HepG2 (cell line): ENCODE measurements around the gene TCF25. TPM values are rescaled to one million over a fixed set of nuclear protein-coding genes. Genes with fewer than 3 reads are reported as not detected.

ENCODE experiments used
- CBFB ChIP-seq: sonication (generic); formaldehyde crosslinking; IDR thresholded peaks from 2 replicates; pipeline ENCODE4 v1.4.0; 2020; ENCODE audit warnings: missing genetic modification reagents
- ETV6 ChIP-seq: sonication (generic); formaldehyde crosslinking; conservative IDR thresholded peaks from 2 replicates; pipeline ENCODE4 v1.4.0; 2020; ENCODE audit warnings: missing genetic modification reagents
- MIXL1 ChIP-seq: IDR thresholded peaks from 2 replicates; pipeline ENCODE4 v1.6.1; 2016
- MXD1 ChIP-seq: sonication (generic); formaldehyde crosslinking; IDR thresholded peaks from 2 replicates; pipeline ENCODE4 v1.4.0; 2020; ENCODE audit warnings: mild to moderate bottlenecking, missing genetic modification reagents
- MXI1 ChIP-seq: IDR thresholded peaks from 3 replicates; pipeline ENCODE4 v1.6.1; 2012; ENCODE audit warnings: low read depth, low read length, inconsistent platforms, borderline replicate concordance
- NFE2L1 ChIP-seq: sonication (generic); formaldehyde crosslinking; IDR thresholded peaks from 2 replicates; pipeline ENCODE4 v1.4.0; 2020; ENCODE audit warnings: missing genetic modification reagents, mild to moderate bottlenecking, borderline replicate concordance
- NRL ChIP-seq: sonication (generic); formaldehyde crosslinking; IDR thresholded peaks from 2 replicates; pipeline ENCODE4 v1.5.0; 2020; ENCODE audit warnings: missing genetic modification reagents, mild to moderate bottlenecking, moderate library complexity, borderline replicate concordance
- PCBP2 ChIP-seq: fragments of 200-400 bp; formaldehyde crosslinking; optimal IDR thresholded peaks from 2 replicates; pipeline ENCODE3; 2018; ENCODE audit warnings: low read length, low read depth; ENCODE audit not compliant: poor library complexity, severe bottlenecking
- PHF8 ChIP-seq: sonication (generic); formaldehyde crosslinking; IDR thresholded peaks from 2 replicates; pipeline ENCODE4 v1.5.0; 2020; ENCODE audit warnings: missing genetic modification reagents
- POLR2A ChIP-seq, 2 experiments: IDR thresholded peaks; 2 replicates each; pipeline ENCODE4 v1.6.1; 2011; ENCODE audit warnings: low read depth in 2 of 2, low read length in 2 of 2, mild to moderate bottlenecking in 1 of 2, moderate library complexity in 1 of 2; ENCODE audit not compliant: insufficient read depth in 1 of 2
- RXRA ChIP-seq: sonication (generic); formaldehyde crosslinking; IDR thresholded peaks from 2 replicates; pipeline ENCODE4 v1.5.1; 2020; ENCODE audit warnings: missing genetic modification reagents
- THAP9 ChIP-seq: sonication (generic); formaldehyde crosslinking; IDR thresholded peaks from 2 replicates; pipeline ENCODE4; 2020; ENCODE audit warnings: missing genetic modification reagents, mild to moderate bottlenecking, borderline replicate concordance
- ZBTB20 ChIP-seq: sonication (generic); formaldehyde crosslinking; IDR thresholded peaks from 2 replicates; pipeline ENCODE4 v1.8.1; 2023; ENCODE audit warnings: missing genetic modification reagents, low read depth, mild to moderate bottlenecking, borderline replicate concordance
- ZBTB21 ChIP-seq: sonication (generic); formaldehyde crosslinking; IDR thresholded peaks from 2 replicates; pipeline ENCODE4 v1.4.0; 2020; ENCODE audit warnings: missing genetic modification reagents
- ZBTB42 ChIP-seq: sonication (generic); formaldehyde crosslinking; IDR thresholded peaks from 2 replicates; pipeline ENCODE4 v1.5.0; 2020; ENCODE audit warnings: mild to moderate bottlenecking, missing genetic modification reagents
- ZKSCAN5 ChIP-seq: sonication (generic); formaldehyde crosslinking; IDR thresholded peaks from 2 replicates; pipeline ENCODE4 v1.5.1; 2020; ENCODE audit warnings: mild to moderate bottlenecking, missing genetic modification reagents
- ZMYM2 ChIP-seq: sonication (generic); formaldehyde crosslinking; IDR thresholded peaks from 2 replicates; pipeline ENCODE4 v1.8.0; 2022; ENCODE audit warnings: mild to moderate bottlenecking, missing genetic modification reagents
- ZNF207 ChIP-seq: fragments of 450-650 bp; IDR thresholded peaks from 2 replicates; pipeline ENCODE4 v1.6.1; 2016; ENCODE audit warnings: antibody characterized with exemption, borderline replicate concordance
- ZNF224 ChIP-seq: sonication (generic); formaldehyde crosslinking; IDR thresholded peaks from 2 replicates; pipeline ENCODE4 v1.5.0; 2020; ENCODE audit warnings: mild to moderate bottlenecking, missing genetic modification reagents
- ZNF234 ChIP-seq: sonication (generic); formaldehyde crosslinking; conservative IDR thresholded peaks from 2 replicates; pipeline ENCODE4 v1.5.1; 2020; ENCODE audit warnings: mild to moderate bottlenecking, missing genetic modification reagents
- ZNF382 ChIP-seq: sonication (generic); formaldehyde crosslinking; IDR thresholded peaks from 2 replicates; pipeline ENCODE4 v1.5.0; 2020; ENCODE audit warnings: missing genetic modification reagents, mild to moderate bottlenecking, borderline replicate concordance
- ZNF446 ChIP-seq: sonication (generic); formaldehyde crosslinking; IDR thresholded peaks from 2 replicates; pipeline ENCODE4 v1.5.0; 2020; ENCODE audit warnings: mild to moderate bottlenecking, missing genetic modification reagents
- ZNF501 ChIP-seq: sonication (generic); formaldehyde crosslinking; IDR thresholded peaks from 2 replicates; pipeline ENCODE4 v1.5.1; 2020; ENCODE audit warnings: mild to moderate bottlenecking, moderate library complexity, missing genetic modification reagents
- ZNF781 ChIP-seq: sonication (generic); formaldehyde crosslinking; IDR thresholded peaks from 2 replicates; pipeline ENCODE4 v1.5.1; 2020; ENCODE audit warnings: borderline replicate concordance, mild to moderate bottlenecking, missing genetic modification reagents; ENCODE audit errors: not compliant biosample characterization
- ZNF792 ChIP-seq: IDR thresholded peaks from 2 replicates; pipeline ENCODE4 v1.6.1; 2016
- polyA plus RNA-seq, 8 experiments: library from polyadenylated mRNA; depleted of rRNA in 3 of 8; stranded (reverse) in 7 of 8; unstranded in 1 of 8; fragments of >200 nt; fragmentation: Illumina TruSeq in 4 of 8; extraction: Trizol in 4 of 8; gene quantifications; 2 replicates each; pipeline versions ENCODE4 v1.2.1 to v1.2.3, GENCODE V29; 2011 to 2016; ENCODE audit warnings: low read depth in 4 of 8, missing spikeins in 1 of 8, mixed read lengths in 1 of 8; ENCODE audit not compliant: insufficient read depth in 1 of 8
- total RNA-seq, 5 experiments: library from RNA; depleted of rRNA; stranded (reverse); fragments of >200 nt; fragmentation: Illumina TruSeq; extraction: Trizol; gene quantifications; 2 replicates each; pipeline ENCODE4 v1.2.3, GENCODE V29; 2016; ENCODE audit warnings: low read depth in 1 of 5
- TF ChIP-seq, protein P1 (sequence below): sonication (generic); formaldehyde crosslinking; IDR thresholded peaks from 2 replicates; pipeline ENCODE4 v1.9.0; 2022; ENCODE audit warnings: missing genetic modification reagents, mild to moderate bottlenecking, borderline replicate concordance
- TF ChIP-seq, protein P2 (sequence below): sonication (generic); formaldehyde crosslinking; IDR thresholded peaks from 2 replicates; pipeline ENCODE4 v1.9.0; 2021; ENCODE audit warnings: missing genetic modification reagents, borderline replicate concordance

The TCF25 gene
- total and polyA plus RNA-seq, 2 of the 13 experiments (the other 11 are each of a cell fraction or from before 2014, with no cell fraction given) = 138 to 206 TPM

GRCh38 chr16:89837014-89837546 is 36.3 kb upstream of the TCF25 start (continued):
- TF ChIP-seq THAP9 (CRISPR knock-in tag) = no peak
- TF ChIP-seq, protein P1, sequence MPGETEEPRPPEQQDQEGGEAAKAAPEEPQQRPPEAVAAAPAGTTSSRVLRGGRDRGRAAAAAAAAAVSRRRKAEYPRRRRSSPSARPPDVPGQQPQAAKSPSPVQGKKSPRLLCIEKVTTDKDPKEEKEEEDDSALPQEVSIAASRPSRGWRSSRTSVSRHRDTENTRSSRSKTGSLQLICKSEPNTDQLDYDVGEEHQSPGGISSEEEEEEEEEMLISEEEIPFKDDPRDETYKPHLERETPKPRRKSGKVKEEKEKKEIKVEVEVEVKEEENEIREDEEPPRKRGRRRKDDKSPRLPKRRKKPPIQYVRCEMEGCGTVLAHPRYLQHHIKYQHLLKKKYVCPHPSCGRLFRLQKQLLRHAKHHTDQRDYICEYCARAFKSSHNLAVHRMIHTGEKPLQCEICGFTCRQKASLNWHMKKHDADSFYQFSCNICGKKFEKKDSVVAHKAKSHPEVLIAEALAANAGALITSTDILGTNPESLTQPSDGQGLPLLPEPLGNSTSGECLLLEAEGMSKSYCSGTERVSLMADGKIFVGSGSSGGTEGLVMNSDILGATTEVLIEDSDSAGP (CRISPR knock-in tag) = peak; percentile 67; the same call in 1 of the 2 replicates
- no peak for TF ChIP-seq ZKSCAN5 (CRISPR knock-in tag)
- TF ChIP-seq PHF8 = no peak
- TF ChIP-seq ZBTB21 = peak; percentile 4; the same call in 1 of the 2 replicates
- no peak; the same call in 1 of the 2 replicates for TF ChIP-seq RXRA (CRISPR knock-in tag)
- no peak for TF ChIP-seq CBFB (CRISPR knock-in tag)
- TF ChIP-seq ZNF234 (CRISPR knock-in tag) = no peak
- TF ChIP-seq, protein P2, sequence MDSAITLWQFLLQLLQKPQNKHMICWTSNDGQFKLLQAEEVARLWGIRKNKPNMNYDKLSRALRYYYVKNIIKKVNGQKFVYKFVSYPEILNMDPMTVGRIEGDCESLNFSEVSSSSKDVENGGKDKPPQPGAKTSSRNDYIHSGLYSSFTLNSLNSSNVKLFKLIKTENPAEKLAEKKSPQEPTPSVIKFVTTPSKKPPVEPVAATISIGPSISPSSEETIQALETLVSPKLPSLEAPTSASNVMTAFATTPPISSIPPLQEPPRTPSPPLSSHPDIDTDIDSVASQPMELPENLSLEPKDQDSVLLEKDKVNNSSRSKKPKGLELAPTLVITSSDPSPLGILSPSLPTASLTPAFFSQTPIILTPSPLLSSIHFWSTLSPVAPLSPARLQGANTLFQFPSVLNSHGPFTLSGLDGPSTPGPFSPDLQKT (CRISPR knock-in tag) = no peak
- no peak for TF ChIP-seq ZNF781 (CRISPR knock-in tag)
- TF ChIP-seq ETV6 = no peak; the same call in 1 of the 2 replicates
- TF ChIP-seq NRL = no peak; the same call in 1 of the 2 replicates
- peak; percentile 55; the same call in 1 of the 2 replicates for TF ChIP-seq ZNF224 (CRISPR knock-in tag)
- TF ChIP-seq NFE2L1 (CRISPR knock-in tag) = no peak
- no peak for TF ChIP-seq MXD1 (CRISPR knock-in tag)
- no peak for TF ChIP-seq ZNF382 (CRISPR knock-in tag)
- no peak for TF ChIP-seq ZBTB20 (CRISPR knock-in tag)
- TF ChIP-seq ZMYM2 (CRISPR knock-in tag) = no peak; the same call in 1 of the 2 replicates
- 0 out of 2 replicates have a peak, but pooled peaks have one; percentile 48 for TF ChIP-seq ZBTB42 (CRISPR knock-in tag)
- no peak for TF ChIP-seq ZNF207
- TF ChIP-seq ZNF501 = peak; percentile 39
- TF ChIP-seq POLR2A (IDR thresholded peaks at IDR 0.05; ENCODE audit: insufficient read depth in 1 of 2, low read depth in 2 of 2, low read length in 2 of 2) = no peak
- no peak for TF ChIP-seq ZNF446
- TF ChIP-seq ZNF792 (CRISPR knock-in tag) = no peak
- no peak for TF ChIP-seq MXI1
- no peak for TF ChIP-seq PCBP2
- TF ChIP-seq MIXL1 = no peak
